Endodermal cell (in vitro differentiated cells): ENCODE data around the gene PRPH2. TPM values are rescaled to one million over a fixed set of nuclear protein-coding genes. Genes with fewer than 3 reads are reported as not detected.

Source experiments
- DNase-seq: peaks from one replicate; pipeline ENCODE4 v3.0.0-alpha.2; 2017
- H3K27ac ChIP-seq: 2 replicates; pipeline ENCODE4 v1.5.1; 2013; ENCODE audit warnings: mild to moderate bottlenecking, low read depth, low read length, moderate library complexity
- H3K27me3 ChIP-seq: 2 replicates; pipeline ENCODE4 v1.6.1; 2013; ENCODE audit warnings: mild to moderate bottlenecking, low read length, moderate library complexity; ENCODE audit not compliant: insufficient read depth, control insufficient read depth, poor library complexity, severe bottlenecking
- H3K36me3 ChIP-seq: 2 replicates; pipeline ENCODE4 v1.7.0; 2013; ENCODE audit warnings: mild to moderate bottlenecking, low read length, moderate library complexity; ENCODE audit not compliant: control insufficient read depth, insufficient read depth
- H3K4me1 ChIP-seq: one replicate; pipeline ENCODE4 v1.7.0; 2013; ENCODE audit warnings: low read length; ENCODE audit not compliant: control insufficient read depth, insufficient read depth
- H3K4me3 ChIP-seq: 2 replicates; pipeline ENCODE4 v1.5.1; 2013; ENCODE audit warnings: mild to moderate bottlenecking, low read length, moderate library complexity
- H3K9ac ChIP-seq: 2 replicates; pipeline ENCODE4 v1.6.1; 2013; ENCODE audit warnings: mild to moderate bottlenecking, low read length, moderate library complexity; ENCODE audit not compliant: poor library complexity, severe bottlenecking; ENCODE audit errors: extremely low read depth
- H3K9me3 ChIP-seq: 2 replicates; pipeline ENCODE4 v1.6.1; 2013; ENCODE audit warnings: mild to moderate bottlenecking, low read length, moderate library complexity; ENCODE audit not compliant: control insufficient read depth
- H3K27ac Mint-ChIP-seq: 2 replicates; pipeline ENCODE4 v1.8.0; 2020; ENCODE audit warnings: mixed read lengths
- H3K27me3 Mint-ChIP-seq: 2 replicates; pipeline ENCODE4 v1.8.0; 2021; ENCODE audit warnings: mild to moderate bottlenecking, mixed read lengths; ENCODE audit not compliant: insufficient read depth
- H3K36me3 Mint-ChIP-seq: 2 replicates; pipeline ENCODE4 v1.8.0; 2020; ENCODE audit warnings: low read depth, mixed read lengths
- H3K4me1 Mint-ChIP-seq: 2 replicates; pipeline ENCODE4 v1.8.0; 2020; ENCODE audit warnings: mixed read lengths
- H3K4me3 Mint-ChIP-seq: 2 replicates; pipeline ENCODE4 v1.8.0; 2020; ENCODE audit warnings: mild to moderate bottlenecking, moderate library complexity, mixed read lengths
- H3K9me3 Mint-ChIP-seq: 2 replicates; pipeline ENCODE4 v1.8.0; 2020; ENCODE audit warnings: mild to moderate bottlenecking, mixed read lengths
- WGBS, 2 experiments: methylation state at CpG; one replicate each; pipeline versions ENCODE4 v1.1.5 to v1.1.7; 2013; ENCODE audit warnings: missing lambda C conversion rate in 2 of 2, mixed read lengths in 1 of 2; ENCODE audit not compliant: insufficient coverage in 1 of 2, insufficient read length in 1 of 2; 5-methylcytosine and 5-hydroxymethylcytosine counted together
- total RNA-seq, 2 donors: library from RNA; stranded (reverse); fragmentation: NEBNext Ultra II Directional in 1 of 2; extraction: Animal tissue kit (Norgen Biotek cat#: 25700) in 1 of 2; gene quantifications; 2 replicates in 1 of 2; 3 replicates in 1 of 2; pipeline ENCODE4 v1.2.1, GENCODE V29; 2021
- TF ChIP-seq, protein P1 (sequence below): fragments of 200-600 bp; sonication (generic); conservative IDR thresholded peaks from 2 replicates; pipeline ENCODE4 v1.5.0; 2021; ENCODE audit warnings: antibody characterized with exemption, mild to moderate bottlenecking

PRPH2 gene
- total RNA-seq, 2 donors from 2014 or later: 0.35 to 0.40 TPM

DNA sequence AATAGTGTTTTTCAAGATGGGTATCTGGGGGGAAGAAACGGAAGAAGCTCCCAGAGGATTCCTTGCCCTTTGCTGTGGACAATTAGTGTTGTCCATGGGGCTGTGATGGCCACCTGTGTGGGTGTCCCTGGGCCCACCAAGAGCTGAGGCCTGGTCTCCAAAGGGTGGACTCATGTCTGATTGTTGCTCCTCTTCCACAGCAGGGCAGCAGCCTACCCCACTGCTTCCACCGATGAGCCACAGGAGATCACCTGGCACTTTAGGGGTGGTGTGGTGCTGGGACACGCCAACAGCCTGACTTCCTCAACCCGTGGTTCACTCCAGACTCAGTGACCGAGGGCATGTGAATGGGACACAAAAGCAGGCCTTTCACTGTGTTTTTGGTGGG lies 25.1 kb downstream of the PRPH2 start:
- Mint-ChIP-seq H3K9me3 (no peaks in the 10 kb centered on the region), H3K36me3 (peaks cover 25% of the 10 kb centered on the region)
- WGBS, 2 experiments: 95 to 100% methylated on average over 3 to 5 of the region's 5 CpGs

DNA sequence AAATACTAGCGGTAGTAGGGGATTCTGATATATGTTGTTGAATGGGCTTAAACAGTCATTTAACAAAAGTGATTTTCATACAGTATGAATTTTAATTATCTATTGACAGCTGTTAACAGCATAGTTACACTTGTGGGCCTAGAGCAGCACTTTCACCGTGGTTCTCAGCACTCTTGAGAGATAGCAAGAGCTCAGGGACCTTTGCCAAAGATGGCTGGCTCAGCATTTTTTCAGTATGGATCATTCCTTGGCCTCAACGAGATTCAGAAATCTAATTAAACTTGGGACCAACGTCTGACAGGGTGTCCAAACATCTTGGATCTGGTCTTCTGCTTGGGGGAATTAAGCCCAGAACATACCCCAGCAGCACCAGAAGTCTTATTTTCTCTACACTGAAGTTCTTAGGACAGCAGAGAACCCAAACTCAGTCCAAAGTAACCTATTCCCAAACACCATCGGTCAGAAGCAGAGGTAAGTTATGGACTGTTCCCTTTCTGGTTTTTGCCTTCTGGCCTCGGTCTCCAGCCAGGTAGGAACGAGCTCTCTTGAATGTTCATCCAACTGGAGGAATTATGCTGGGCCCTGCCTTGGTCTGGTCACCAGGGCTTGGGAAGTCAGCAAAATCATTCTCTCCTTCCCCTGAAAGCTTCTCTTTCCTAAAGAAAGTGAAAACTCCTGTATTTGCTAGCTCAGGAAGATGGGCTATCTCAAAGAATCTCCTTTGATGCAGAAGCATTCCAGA lies 25.7 kb downstream of the PRPH2 start:
- no peaks in the 10 kb centered on the region for H3K9me3 Mint-ChIP-seq
- no peaks in the 10 kb centered on the region for H3K27me3 ChIP-seq
- no peaks in the 10 kb centered on the region for H3K27me3 Mint-ChIP-seq

More for the DNA sequence above, 25.1 kb downstream of the PRPH2 start:
- DNase-seq: no peak
- no peaks in the 10 kb centered on the region for H3K9me3 ChIP-seq
- H3K27ac ChIP-seq: no peak overlapping the region
- H3K4me3 Mint-ChIP-seq: no peak overlapping the region
- H3K27me3 ChIP-seq: no peaks in the 10 kb centered on the region
- H3K4me3 ChIP-seq: no peak overlapping the region
- peaks cover under 1% of the 10 kb centered on the region for H3K4me1 Mint-ChIP-seq
- H3K27ac Mint-ChIP-seq: no peak overlapping the region
- H3K36me3 ChIP-seq: peaks cover 23% of the 10 kb centered on the region
- H3K4me1 ChIP-seq: peaks cover under 1% of the 10 kb centered on the region
- no peaks in the 10 kb centered on the region for H3K27me3 Mint-ChIP-seq
- no peak overlapping the region for H3K9ac ChIP-seq
- TF ChIP-seq, protein P1, sequence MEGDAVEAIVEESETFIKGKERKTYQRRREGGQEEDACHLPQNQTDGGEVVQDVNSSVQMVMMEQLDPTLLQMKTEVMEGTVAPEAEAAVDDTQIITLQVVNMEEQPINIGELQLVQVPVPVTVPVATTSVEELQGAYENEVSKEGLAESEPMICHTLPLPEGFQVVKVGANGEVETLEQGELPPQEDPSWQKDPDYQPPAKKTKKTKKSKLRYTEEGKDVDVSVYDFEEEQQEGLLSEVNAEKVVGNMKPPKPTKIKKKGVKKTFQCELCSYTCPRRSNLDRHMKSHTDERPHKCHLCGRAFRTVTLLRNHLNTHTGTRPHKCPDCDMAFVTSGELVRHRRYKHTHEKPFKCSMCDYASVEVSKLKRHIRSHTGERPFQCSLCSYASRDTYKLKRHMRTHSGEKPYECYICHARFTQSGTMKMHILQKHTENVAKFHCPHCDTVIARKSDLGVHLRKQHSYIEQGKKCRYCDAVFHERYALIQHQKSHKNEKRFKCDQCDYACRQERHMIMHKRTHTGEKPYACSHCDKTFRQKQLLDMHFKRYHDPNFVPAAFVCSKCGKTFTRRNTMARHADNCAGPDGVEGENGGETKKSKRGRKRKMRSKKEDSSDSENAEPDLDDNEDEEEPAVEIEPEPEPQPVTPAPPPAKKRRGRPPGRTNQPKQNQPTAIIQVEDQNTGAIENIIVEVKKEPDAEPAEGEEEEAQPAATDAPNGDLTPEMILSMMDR: no peak

DNA sequence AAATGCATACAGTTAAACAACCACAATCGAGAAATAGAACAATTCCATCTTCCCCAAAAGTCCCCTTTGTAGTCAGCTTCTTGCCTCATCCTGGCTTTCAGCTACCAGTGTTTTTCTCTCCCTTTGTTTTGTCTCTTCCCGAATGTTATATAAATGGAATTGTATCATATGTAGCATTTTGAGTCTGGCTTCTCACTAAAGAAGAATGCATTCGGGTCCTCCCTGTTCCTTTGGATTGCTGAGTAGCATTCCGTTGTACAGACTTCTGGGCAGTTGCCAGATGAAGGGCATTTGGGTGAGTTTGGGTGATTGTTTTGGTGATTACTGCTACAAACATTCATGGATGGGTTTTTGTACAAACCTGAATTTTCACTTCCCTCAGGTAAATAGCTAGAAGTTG lies 27.8 kb downstream of the PRPH2 start:
- H3K9ac ChIP-seq: no peak overlapping the region

More for the DNA sequence above, 25.7 kb downstream of the PRPH2 start:
- TF ChIP-seq, protein P1: no peak
- Histone ChIP-seq H3K4me3 (no peak overlapping the region), H3K4me1 (peaks cover 3% of the 10 kb centered on the region), H3K27ac (no peak overlapping the region), H3K36me3 (peaks cover 25% of the 10 kb centered on the region), H3K9ac (no peak overlapping the region), H3K9me3 (no peaks in the 10 kb centered on the region)
- DNase-seq: no peak
- Mint-ChIP-seq H3K4me3 (no peak overlapping the region), H3K27ac (no peak overlapping the region), H3K36me3 (peaks cover 25% of the 10 kb centered on the region), H3K4me1 (no peaks in the 10 kb centered on the region)
- 91 to 93% methylated on average over 6 of the region's 7 CpGs for WGBS, 2 experiments

More for the DNA sequence above, 27.8 kb downstream of the PRPH2 start:
- Histone ChIP-seq H3K36me3 (peaks cover 44% of the 10 kb centered on the region), H3K9me3 (no peaks in the 10 kb centered on the region), H3K27ac (no peak overlapping the region), H3K4me1 (peaks cover 3% of the 10 kb centered on the region), H3K27me3 (no peaks in the 10 kb centered on the region), H3K4me3 (no peak overlapping the region)
- DNase-seq: no peak
- 97 to 100% methylated on average over 2 to 4 of the region's 4 CpGs for WGBS, 2 experiments
- Mint-ChIP-seq H3K4me1 (no peaks in the 10 kb centered on the region), H3K4me3 (no peak overlapping the region), H3K27me3 (no peaks in the 10 kb centered on the region), H3K9me3 (no peaks in the 10 kb centered on the region), H3K27ac (no peak overlapping the region), H3K36me3 (peaks cover 43% of the 10 kb centered on the region)
- TF ChIP-seq, protein P1: no peak
